ENCODE results near the gene SMURF1.
"Not testable (repeated sequence)": the region's sequence is repeated elsewhere in the genome, so short reads cannot be mapped to it uniquely, and the experiment has no call there.

Gene SMURF1

GRCh38 chr7:99120916-99121315 lies 23.0 kb downstream of the SMURF1 start:
- DNase-seq = no peak

DNA sequence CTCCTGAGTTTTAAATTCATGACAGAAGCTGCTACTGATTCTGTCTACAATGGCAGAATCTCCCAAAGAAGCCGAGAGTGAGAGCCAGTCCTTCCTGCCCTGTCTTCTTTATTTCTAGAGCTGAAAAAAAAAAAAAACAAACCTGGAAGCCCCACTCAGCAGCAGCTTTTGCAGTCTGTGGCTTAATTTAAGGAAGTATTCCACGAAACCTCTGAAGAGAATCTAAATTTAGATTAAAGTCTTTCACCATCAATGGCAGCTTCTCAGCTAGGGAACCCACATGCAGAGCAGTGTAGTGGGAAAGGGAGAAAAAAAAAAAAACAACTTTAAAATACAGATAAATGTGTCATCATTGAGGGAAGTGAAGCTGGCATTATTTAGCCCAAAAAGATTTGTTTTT lies 23.4 kb downstream of the SMURF1 start:
- no peak for DNase-seq

DNA sequence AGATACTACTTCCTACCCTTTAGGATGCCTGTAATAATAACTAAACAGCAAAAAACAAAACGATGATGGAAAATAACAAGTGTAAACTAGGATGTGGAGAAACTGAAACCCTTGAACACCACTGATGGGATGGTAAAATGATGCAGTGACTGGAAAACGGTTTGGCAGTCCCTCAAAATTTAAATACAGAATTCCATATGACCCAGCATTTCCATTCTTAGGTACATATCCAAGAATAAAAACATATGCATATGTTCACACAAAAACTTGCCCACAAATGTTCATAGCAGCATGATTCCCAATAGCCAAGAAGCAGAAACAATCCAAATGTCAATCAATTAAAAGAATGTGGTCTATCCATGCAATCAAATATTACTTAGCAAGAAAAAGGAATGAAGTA lies 25.8 kb downstream of the SMURF1 start:
- DNase-seq = no peak

GRCh38 chr7:99116144-99116543 lies 27.8 kb downstream of the SMURF1 start:
- DNase-seq = no peak

DNA sequence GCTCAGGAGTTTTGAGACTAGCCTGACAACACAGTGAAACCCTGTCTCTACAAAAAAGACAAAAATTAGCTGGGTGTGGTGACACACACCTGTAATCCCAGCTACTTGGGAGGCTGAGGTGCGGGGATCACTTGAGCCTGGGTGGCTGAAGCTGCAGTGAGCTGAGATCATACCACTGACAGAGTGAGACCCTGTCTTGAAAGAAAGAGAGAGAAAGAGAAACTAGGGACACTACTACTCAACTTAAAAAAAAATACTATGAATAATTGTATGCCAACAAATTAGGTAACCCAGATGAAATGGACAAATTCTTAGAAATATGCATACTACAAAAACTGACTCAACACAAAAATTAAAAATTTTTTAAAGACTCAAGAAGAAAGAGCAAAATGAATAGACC lies 28.5 kb downstream of the SMURF1 start:
- DNase-seq = no peak

DNA sequence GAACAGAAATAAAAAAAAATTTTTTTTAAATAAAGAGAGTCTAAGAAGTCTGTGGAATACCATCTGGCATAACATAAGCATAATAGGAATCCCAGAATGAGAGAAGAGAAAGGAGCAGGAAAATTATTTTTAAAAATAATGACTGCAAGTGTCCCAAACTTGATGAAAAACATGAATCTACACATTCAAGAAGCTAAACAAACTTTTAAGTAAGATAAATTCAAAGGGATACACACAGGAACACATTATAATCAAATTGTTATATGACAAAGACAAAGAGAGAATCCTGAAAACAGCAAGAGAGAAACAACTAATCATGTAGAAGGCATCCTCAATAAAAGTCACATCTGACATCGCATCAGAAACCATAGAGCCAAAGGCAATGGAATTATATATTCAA lies 30.9 kb downstream of the SMURF1 start:
- DNase-seq = no peak

DNA sequence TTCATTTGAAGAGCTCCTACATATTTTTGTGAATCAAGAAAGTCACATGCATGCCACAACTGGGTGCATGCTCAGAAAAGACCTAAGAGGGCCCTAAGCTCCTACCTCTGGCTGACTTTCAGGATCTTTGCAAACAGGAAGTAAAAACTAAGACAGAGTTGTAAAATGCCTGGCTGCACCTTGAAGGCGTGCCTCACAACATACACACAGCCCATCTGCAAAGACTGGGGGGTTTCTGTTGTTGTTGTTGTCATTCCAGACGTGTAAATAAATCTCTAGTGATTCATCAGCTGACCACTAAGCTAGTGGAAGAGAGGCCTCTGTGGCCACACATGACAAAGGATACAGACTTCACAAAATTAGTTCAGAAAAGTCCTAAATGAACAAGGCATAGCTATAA lies 31.8 kb downstream of the SMURF1 start:
- no peak for DNase-seq

- no peak for DNase-seq
Measured at GRCh38 chr7:99111591-99111990, 32.3 kb downstream of the SMURF1 start.

DNA sequence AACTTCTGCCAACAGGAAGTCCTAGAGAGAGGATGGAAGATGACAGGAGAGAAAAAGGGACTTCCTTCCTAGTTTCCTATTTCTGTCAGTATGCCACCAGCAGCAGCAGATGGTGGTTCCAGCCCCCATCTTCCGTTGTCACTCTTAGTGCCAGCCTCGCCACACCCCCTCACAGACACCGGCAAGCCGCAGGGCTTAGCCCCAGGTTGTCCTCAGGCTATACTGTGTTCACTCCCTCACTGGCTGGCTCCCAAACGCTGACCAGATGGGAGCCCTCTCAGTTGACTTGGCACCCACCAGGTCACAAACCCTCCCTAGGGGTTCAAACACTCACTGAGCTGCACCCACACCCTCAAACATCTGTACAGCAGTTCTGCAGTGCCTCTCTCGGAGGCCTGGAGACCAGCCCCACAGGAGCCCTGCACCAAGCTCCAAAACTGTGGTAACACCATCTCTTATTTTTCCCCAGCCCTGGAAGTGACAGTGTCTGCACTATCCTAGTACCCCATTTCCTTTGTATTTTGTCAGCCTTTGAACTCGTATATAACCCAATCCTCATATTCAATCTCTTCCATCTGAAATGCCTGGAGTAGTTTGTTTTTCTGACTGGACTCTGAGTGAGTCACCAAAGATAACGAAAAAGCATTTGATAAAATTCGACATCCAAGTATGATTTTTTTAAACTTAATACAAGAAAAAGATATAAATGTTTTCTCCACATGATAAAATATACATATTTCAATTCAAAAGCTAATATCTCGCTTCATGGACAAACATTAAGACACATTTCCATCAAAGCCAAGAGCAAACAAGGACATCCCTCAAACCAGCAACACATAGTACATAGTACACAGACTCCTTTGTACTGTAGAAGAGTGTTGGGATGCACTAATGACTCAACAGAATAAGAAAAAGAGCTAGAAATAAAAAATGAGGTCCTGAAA lies 34.5 kb downstream of the SMURF1 start:
- no peak for DNase-seq

DNA sequence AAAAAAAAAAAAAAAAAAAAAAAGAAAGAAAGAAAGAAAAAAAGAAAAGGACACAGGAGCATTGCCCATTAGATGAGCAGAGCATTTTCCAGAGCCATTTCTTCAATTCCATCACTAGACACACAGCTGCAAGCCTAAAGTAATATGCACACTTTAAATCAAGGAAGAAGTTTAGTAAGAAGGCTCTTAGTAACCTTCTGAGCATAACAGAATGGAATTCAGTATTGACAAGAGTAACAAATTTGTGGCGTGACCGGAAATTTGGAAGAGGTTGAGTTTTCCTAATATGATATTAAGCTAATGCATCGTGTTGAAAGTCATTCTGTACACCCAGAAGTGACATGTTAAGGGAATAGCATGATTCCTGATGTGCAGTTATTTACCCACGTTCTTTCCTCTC lies 35.3 kb downstream of the SMURF1 start:
- no peak for DNase-seq

- no peak for DNase-seq
Measured at GRCh38 chr7:99106821-99107241, 37.1 kb downstream of the SMURF1 start.

DNA sequence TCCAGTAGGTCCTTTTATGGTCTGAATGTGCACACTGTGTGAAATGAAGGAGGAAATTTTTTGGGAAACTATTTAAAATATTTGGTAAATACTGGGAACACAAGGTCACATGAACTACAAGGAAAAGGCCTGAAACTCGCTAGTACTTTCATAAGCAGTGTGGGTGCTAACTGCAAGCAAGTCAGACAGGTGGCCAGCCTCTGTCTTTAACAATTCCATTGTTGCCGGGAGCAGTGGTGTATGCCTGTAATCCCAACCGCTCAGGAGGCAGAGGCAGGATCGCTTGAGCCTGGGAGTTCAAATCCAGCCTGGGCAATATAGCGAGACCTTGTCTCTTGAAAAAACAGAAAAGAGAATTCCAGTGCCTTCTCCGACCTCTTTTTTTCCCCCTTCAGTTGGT lies 37.5 kb downstream of the SMURF1 start:
- no peak for DNase-seq

DNA sequence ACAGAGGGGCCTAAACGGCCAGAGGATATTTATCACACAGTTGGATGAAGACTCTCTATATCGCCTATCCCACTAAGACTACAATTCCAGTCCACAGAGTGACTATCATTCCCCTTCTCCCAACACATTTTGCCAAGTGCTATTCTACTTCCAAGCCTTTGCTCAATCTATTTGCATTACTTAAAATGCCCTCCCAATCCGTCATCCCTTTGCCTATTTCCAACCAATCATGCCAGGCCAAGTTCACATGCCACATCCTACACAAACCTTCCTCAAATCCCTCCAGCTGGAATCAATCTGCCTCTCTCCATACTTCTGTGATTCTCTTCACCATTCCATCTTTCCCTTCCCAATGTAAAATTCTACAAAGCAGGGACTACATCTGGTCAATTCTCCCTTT lies 38.2 kb downstream of the SMURF1 start:
- DNase-seq = no peak

GRCh38 chr7:99104631-99105030 lies 39.3 kb downstream of the SMURF1 start:
- DNase-seq = no peak

DNA sequence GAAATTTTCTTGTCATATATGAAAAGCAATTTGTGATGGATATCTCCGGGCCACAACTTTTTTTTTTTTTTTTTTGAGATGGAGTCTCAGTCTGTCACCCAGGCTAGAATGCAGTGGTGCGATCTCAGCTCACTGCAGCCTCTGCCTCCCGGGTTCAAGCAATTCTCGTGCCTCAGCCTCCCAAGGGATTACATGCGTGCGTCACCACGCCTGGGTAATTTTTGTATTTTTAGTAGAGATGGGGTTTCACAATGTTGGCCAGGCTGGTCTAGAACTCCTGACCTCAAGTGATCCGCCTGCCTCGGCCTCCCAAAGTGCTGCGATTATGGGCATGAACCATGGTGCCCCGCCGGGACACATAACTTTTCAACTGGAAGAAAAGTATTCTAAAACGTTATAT lies 40.1 kb downstream of the SMURF1 start:
- not testable (repeated sequence) for DNase-seq

- no peak for DNase-seq
Measured at GRCh38 chr7:99102809-99103690, 40.9 kb downstream of the SMURF1 start.

- no peak for DNase-seq
Measured at GRCh38 chr7:99102361-99102760, 41.5 kb downstream of the SMURF1 start.

DNA sequence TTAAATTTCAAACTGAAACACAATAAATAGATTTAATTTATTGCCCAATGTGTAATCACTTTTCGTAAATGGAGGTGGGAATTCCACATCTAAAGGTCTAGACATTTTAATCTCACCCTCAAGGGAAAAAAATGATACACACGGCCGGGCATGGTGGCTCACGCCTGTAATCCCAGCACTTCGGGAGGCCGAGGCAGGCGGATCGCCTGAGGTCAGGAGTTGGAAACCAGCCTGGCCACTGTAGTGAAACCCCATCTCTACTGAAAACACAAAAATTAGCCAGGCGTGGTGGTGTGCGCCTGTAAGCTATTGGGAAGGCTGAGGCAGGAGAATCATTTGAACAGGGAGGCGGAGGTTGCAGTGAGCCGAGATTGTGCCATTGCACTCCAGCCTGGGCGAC lies 42.4 kb downstream of the SMURF1 start:
- DNase-seq = not testable (repeated sequence)

- DNase-seq = no peak
Measured at GRCh38 chr7:99099499-99100077, 44.3 kb downstream of the SMURF1 start.

DNA sequence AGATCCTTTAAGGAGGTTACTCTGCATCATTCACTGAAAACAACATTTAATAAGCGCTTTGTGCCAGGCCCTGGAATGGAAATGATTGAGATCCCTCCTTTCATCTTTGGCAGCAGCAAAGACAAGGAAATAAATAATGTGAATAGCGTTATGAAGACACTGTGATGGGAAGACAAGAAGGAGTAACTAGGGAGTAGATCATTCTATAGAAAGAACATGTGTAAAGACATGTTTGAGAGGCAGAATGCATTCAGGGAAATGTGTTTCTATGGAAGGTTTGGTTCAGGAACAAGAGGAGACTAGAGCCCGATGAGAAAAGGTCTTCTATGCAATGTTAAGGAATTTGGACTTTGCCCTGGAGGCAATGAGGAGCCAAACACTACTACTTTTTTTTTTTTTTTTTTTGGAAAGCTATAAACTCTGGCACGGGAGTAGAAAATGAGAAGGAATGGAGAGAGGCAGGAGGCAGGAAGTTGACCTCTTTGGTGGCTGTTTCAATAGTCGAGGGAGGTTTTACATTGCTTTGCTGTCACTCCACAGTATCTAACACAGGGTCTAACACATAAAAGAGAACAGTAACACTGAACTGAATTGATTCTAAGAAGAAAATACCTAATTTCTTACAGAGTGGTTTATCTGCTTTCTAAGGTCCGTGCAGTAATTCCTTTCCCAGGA lies 44.9 kb downstream of the SMURF1 start:
- DNase-seq = no peak

GRCh38 chr7:99098286-99098823 lies 45.6 kb downstream of the SMURF1 start:
- no peak for DNase-seq

GRCh38 chr7:99097730-99098129 lies 46.2 kb downstream of the SMURF1 start:
- no peak for DNase-seq
